Ishikawa (cell line): ENCODE data around the gene FEM1B.

Experiments
- CEBPB ChIP-seq: IDR thresholded peaks from 2 replicates; pipeline ENCODE4 v1.6.1; 2012
- CREB1 ChIP-seq: IDR thresholded peaks from 2 replicates; pipeline ENCODE4 v1.6.1; 2012; ENCODE audit warnings: low read depth
- EGR1 ChIP-seq: IDR thresholded peaks from 2 replicates; pipeline ENCODE4 v1.6.1; 2012
- EP300 ChIP-seq: IDR thresholded peaks from 2 replicates; pipeline ENCODE4 v1.6.1; 2012; ENCODE audit warnings: borderline replicate concordance
- FOXM1 ChIP-seq: IDR thresholded peaks from 2 replicates; pipeline ENCODE4 v1.6.1; 2012; ENCODE audit warnings: low read depth, borderline replicate concordance
- NFIC ChIP-seq: IDR thresholded peaks from 2 replicates; pipeline ENCODE4 v1.6.1; 2012
- RAD21 ChIP-seq: IDR thresholded peaks from 2 replicates; pipeline ENCODE4 v1.6.1; 2012; ENCODE audit warnings: low read depth
- TAF1 ChIP-seq: IDR thresholded peaks from 2 replicates; pipeline ENCODE4 v1.6.1; 2012; ENCODE audit warnings: low read depth, mild to moderate bottlenecking
- TCF12 ChIP-seq: IDR thresholded peaks from 2 replicates; pipeline ENCODE4 v1.6.1; 2012; ENCODE audit warnings: low read depth
- TEAD4 ChIP-seq: IDR thresholded peaks from 2 replicates; pipeline ENCODE4 v1.6.1; 2012
- YY1 ChIP-seq: IDR thresholded peaks from 2 replicates; pipeline ENCODE4 v1.6.1; 2012; ENCODE audit warnings: low read depth
- ZBTB7A ChIP-seq: IDR thresholded peaks from 2 replicates; pipeline ENCODE4 v1.6.1; 2012; ENCODE audit warnings: low read depth
- TF ChIP-seq, protein P1 (sequence below): IDR thresholded peaks from 2 replicates; pipeline ENCODE4 v1.6.1; 2012
- TF ChIP-seq, protein P2 (sequence below): IDR thresholded peaks from 2 replicates; pipeline ENCODE4 v1.6.1; 2012; ENCODE audit warnings: low read depth, mild to moderate bottlenecking
- TF ChIP-seq, protein P3 (sequence below): IDR thresholded peaks from 2 replicates; pipeline ENCODE4 v1.6.1; 2012

Gene FEM1B

DNA sequence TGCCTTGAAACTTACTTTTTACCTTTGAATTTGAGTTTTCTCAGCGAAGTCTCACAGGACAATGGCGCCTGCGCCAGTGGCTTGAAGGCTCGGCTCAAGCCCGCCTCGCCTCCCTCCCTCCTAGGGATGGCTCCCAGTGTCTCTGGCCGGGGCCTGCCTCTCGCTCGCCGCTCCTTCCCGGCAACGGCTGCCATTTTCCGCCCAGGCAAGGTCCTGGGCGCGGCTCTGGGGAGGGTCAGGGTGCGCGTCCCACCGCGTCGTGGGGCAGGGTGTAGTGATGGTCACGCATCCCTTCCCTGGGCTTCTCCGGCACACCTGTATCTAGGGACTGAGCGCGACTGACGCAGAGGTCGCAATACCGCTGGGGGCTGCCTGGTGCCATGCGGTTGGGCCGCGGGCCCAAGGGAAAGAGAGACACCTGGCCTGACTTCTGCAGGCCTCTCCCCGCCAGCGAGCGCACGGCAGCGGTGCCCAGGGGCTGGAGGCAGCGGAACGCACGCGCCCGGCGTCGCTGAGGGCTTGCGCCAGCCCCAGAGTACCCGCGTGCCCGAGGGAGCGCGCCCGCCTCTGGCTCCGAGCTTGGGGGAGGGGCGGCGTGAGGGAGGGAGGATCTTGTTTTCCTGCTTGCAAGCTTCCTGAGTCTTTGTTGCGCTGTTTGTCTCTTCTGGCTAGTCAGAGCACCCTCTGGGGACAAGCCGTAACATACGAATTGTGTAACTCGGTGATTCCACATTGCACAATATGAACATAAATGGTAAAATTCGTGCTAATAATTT, 20.7 kb upstream of the FEM1B start:
- TF ChIP-seq, protein P1, sequence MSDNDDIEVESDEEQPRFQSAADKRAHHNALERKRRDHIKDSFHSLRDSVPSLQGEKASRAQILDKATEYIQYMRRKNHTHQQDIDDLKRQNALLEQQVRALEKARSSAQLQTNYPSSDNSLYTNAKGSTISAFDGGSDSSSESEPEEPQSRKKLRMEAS = peak; percentile 47
- peak; percentile 38; the same call in 1 of the 2 replicates for TF ChIP-seq CEBPB
- no peak for TF ChIP-seq NFIC

DNA sequence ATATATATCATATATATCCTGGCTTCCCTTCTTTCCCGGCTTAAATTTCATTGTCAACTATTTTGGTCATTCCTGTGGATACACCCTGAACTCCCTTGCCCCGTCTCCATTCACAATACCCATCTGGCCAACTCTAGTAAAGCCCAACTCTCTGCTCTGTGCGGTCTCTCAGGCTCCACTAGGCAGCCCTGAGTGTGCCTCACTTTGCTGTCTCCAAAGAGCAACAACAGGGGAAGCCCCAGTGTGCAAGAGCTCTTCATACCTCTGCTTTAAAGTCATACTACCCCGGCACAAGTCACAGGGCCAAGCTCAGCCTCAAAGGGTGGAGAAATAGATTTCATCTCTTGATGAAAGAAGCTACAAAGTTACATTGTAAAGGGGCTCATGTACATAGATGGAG, 18.9 kb upstream of the FEM1B start:
- no peak for TF ChIP-seq NFIC
- no peak for TF ChIP-seq EP300

DNA sequence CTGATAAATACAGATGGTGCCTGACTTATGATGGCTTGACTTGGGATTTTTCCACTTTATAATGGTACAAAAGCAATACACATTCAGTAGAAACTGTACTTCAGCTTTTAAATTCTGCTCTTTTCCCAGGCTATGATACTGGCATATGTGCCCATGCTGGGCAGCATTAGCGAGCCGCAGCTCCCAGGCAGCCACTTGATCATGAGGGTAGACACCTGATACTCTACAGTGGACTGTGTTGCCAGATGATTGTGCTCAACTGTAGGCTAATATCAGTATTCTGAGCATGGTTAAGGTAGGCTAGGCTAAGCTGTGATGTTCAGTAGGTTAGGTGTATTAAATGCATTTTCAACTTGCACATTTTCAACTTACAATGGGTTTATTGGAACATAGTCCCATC, 17.7 kb upstream of the FEM1B start:
- no peak for TF ChIP-seq TAF1
- no peak for TF ChIP-seq FOXM1
- no peak for TF ChIP-seq EGR1
- TF ChIP-seq ZBTB7A = no peak
- TF ChIP-seq NFIC = no peak
- TF ChIP-seq, protein P2, sequence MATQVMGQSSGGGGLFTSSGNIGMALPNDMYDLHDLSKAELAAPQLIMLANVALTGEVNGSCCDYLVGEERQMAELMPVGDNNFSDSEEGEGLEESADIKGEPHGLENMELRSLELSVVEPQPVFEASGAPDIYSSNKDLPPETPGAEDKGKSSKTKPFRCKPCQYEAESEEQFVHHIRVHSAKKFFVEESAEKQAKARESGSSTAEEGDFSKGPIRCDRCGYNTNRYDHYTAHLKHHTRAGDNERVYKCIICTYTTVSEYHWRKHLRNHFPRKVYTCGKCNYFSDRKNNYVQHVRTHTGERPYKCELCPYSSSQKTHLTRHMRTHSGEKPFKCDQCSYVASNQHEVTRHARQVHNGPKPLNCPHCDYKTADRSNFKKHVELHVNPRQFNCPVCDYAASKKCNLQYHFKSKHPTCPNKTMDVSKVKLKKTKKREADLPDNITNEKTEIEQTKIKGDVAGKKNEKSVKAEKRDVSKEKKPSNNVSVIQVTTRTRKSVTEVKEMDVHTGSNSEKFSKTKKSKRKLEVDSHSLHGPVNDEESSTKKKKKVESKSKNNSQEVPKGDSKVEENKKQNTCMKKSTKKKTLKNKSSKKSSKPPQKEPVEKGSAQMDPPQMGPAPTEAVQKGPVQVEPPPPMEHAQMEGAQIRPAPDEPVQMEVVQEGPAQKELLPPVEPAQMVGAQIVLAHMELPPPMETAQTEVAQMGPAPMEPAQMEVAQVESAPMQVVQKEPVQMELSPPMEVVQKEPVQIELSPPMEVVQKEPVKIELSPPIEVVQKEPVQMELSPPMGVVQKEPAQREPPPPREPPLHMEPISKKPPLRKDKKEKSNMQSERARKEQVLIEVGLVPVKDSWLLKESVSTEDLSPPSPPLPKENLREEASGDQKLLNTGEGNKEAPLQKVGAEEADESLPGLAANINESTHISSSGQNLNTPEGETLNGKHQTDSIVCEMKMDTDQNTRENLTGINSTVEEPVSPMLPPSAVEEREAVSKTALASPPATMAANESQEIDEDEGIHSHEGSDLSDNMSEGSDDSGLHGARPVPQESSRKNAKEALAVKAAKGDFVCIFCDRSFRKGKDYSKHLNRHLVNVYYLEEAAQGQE = no peak
- TF ChIP-seq YY1 = no peak
- TF ChIP-seq TEAD4 = no peak
- TF ChIP-seq, protein P3, sequence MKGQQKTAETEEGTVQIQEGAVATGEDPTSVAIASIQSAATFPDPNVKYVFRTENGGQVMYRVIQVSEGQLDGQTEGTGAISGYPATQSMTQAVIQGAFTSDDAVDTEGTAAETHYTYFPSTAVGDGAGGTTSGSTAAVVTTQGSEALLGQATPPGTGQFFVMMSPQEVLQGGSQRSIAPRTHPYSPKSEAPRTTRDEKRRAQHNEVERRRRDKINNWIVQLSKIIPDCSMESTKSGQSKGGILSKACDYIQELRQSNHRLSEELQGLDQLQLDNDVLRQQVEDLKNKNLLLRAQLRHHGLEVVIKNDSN = no peak
- TF ChIP-seq RAD21 = no peak
- TF ChIP-seq CREB1 = no peak
- TF ChIP-seq, protein P1 = no peak
- TF ChIP-seq TCF12 = no peak

DNA sequence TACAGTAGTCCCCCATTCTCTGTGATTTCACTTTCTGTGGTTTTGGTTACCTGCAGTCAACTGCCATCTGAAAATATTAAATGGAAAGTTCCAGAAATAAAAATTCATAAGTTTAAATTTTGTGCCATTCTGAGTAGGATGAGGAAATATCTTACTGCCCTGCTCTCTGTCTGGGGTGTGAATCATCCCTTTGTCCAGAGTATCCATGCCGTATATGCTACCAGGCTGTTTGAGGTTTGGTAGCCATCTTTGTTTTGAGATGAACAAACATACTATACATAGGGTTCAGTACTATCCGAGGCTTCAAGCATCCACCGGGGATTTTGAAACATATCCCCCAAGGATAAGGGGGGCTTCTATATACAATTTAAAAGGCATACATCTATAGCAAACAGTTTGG, 16.3 kb upstream of the FEM1B start:
- TF ChIP-seq ZBTB7A (no peak), EP300 (no peak), YY1 (no peak), TAF1 (no peak), FOXM1 (no peak), RAD21 (no peak), EGR1 (no peak), TCF12 (no peak), TEAD4 (no peak), NFIC (no peak), CREB1 (no peak)
- TF ChIP-seq, protein P1 = no peak
- TF ChIP-seq, protein P3 = no peak
- TF ChIP-seq, protein P2 = no peak

DNA sequence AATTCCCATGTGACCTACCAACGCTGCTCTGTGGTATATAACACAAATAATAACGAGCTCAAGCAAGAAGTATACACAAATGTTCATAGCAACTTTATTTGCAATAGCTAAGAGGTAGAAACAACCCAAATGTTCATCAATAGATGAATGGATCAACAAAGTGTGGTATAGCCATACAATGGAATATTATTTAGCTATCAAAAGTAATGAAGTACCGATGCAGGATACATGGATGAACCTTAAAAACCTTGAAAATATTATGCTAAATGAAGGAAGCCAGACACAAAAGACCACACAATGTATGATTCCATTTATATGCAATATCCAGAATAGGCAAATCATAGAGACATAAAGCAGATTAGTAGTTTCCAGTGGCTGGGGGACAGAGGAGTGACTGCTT, 15.6 kb upstream of the FEM1B start:
- TF ChIP-seq TAF1 (no peak), EGR1 (no peak), CREB1 (no peak), RAD21 (no peak), FOXM1 (no peak), CEBPB (no peak), ZBTB7A (no peak), TCF12 (no peak), TEAD4 (no peak), EP300 (no peak), YY1 (no peak), NFIC (no peak)
- TF ChIP-seq, protein P1 = no peak
- TF ChIP-seq, protein P2 = no peak
- TF ChIP-seq, protein P3 = no peak
